Epidermal melanocyte (primary cell): ENCODE measurements around the gene JMJD1C.
"Not testable (repeated sequence)": the region's sequence is repeated elsewhere in the genome, so short reads cannot be mapped to it uniquely, and the experiment has no call there.

Source experiments
- DNase-seq: peaks from one replicate; pipeline ENCODE4 v3.0.0; 2011; ENCODE audit warnings: low spot score; ENCODE audit not compliant: insufficient read length

The JMJD1C gene

DNA sequence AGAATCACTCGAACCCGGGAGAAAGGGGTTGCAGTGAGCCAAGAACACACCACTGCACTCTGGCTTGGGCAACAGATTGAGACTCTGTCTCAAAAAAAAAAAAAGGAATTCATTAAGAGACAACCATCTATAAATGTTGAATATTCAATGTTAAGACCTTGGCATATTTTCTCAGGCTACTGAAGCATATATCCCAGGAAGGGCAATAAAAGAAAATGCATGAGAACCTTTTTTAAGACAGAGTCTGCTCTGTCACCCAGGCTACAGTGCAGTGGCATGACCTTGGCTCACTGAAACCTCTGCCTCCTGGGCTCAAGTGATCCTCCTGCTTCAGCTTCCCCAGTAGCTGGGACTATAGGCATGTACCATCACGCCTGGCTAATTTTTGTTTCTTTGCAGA lies 165.0 kb downstream of the JMJD1C start:
- DNase-seq = no peak

DNA sequence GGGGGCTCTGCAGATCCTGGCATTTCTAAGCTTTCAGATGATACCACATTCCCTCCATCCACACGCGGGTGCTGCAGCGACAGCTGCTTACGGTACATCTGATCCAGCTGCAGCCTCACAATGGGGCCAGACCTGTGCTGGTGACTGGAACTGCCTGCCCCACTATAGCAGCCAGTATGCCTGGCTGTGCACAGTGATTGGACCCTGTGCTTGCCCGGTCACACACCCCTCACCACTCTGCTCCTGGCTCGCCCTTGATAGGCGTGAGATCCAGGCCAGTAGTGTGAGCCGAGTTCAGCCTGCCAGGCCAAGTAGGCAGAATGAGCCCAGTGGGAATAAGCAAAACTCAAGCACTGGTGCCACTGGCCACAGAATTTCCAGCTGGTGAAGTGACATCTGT lies 167.8 kb downstream of the JMJD1C start:
- no peak for DNase-seq

DNA sequence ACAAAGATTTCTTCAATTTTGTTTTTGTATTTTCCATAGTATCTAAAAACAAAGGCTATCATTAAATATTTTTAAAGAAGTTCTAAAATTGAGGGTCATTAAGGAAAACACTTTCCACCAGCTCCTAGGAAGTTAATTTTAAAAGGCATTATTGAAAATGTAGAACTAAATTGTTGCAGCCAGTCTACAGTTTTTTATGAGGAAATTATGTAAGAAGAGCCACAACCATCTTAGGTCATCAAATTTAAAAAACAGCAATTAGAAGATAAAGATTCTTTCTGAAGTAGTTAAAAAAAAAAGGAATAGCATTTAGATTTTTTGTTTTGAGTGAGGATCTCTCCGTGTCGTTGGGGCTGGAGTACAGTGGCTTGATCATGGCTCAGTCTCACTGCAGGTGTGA lies 171.0 kb downstream of the JMJD1C start:
- DNase-seq = no peak

DNA sequence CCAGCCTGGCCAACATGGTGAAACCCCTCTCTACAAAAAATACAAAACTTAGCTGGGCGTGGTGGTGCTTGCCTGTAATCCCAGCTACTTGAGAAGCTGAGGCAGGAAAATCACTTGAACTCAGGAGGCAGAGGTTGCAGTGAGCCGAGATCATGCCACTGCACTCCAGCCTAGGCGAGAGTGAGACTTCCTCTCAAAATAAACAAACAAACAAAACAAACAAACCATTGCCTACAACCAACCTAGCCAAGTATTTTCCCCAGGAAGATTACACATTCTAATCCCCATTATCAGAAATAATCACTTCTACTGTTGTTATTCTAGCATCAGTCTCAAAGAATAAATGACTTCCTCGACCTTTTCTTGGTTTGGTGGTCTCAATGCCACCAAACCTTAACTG lies 172.9 kb downstream of the JMJD1C start:
- DNase-seq = not testable (repeated sequence)

DNA sequence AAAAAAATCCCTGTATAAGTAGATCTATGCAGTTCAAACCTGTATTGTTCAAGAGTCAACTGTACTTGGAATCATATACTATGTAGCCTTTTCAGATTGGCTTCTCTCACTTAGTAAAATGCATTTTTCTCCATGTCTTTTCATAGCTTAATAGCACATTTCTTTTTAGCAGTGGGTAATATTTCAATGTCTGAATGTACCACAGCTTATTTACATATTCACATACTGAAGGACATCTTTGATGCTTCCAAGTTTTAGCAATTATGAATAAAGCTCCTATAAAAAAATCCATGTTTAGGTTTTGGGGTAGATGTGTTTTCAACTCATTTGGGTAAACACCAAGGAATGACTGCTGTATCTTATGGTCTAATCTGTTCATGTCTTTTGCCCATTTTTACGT lies 177.6 kb downstream of the JMJD1C start:
- no peak for DNase-seq

DNA sequence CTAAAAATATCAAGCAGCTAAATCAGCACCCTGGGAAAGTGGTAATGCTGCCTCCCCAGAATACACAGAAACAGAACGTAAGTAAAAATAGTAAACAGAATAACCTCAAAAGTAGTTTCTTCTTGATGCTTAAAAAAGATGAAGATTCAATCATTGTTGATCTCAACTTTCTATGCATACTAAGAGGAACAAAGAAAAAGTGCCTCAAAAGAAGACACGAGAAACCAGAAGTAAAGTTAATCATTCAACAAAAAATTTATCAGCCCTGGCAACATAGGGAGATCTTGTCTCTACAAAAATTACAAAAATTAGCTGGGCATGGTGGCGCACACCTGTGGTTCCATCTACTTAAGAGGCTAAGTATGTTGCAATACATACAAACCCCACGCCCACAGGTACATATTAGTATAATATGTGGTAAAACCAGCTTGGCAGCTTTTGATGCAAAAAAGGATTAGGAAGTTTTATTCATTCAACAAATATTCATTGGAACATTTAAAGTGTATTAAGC lies 179.0 kb downstream of the JMJD1C start:
- DNase-seq = no peak

DNA sequence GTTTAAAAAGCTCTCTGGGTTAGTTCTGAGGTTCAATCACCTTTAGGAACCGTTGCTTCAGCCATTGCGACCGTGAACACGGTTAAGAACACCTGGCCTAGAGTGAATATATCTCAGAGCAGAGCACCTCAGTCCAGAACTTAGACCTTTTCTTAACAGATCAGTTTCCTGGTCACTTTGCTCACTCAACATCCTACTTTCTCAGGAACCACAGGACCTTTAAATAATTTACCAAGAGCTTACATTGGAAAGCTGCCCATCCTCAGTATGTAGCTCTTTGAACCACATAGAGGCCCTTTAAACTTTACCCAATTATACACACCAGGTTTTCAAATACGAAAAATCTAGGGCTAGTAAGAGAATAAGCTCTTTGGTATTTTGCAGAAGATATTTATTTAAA lies 179.4 kb downstream of the JMJD1C start:
- DNase-seq = no peak

DNA sequence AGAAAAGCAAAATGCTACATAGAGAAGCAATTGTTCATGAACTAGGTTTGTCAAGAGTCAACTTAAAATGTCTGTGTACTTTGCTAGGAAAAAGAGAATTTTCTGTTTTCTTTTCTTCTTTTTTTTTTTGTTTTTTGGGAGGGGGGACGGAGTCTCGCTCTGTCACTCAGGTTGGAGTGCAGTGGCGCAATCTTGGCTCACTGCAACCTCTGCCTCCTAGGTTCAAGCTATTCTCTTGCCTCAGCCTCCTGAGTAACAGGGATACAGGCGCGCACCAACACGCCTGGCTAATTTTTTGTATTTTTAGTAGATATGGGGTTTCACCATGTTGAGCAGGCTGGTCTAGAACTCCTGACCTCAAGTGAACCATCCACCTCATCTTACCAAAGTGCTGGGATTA lies 181.9 kb downstream of the JMJD1C start:
- DNase-seq = not testable (repeated sequence)

DNA sequence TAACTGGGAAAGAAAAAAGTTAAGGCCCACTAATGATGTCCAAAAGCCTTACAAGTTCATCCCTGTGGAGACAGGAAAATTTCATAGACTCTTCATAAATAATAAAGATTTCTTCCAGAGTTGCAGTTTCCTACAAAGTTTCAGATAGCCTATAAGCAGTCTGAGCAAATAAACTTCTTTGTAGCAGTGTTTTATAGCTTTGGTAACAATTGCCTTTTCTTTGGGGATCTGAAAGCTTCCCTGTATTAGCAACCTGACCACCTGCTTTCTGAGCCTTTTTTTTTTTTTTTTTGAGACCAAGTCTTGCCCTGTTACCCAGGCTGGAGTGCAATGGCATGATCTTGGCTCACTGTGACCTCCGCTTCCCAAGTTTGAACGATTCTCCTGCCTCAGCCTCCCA lies 182.7 kb downstream of the JMJD1C start:
- no peak for DNase-seq

DNA sequence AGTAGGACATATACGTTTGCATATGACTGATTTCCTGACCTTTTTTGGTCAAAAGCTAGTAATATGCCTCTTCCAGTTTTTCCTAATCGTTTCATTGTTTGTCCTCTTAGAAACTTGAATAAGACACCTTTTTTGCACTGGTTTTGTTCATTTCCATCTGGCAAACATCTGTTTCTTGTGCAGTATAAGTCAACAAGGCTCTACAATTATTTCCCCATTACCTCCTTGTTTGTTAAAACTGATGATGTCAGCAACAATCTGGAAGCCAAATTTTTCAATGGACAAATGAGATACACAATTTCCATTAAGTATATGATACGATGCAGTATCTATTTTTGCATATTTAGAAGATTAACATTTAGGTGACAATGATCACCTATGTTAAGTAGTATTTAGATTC lies 183.8 kb downstream of the JMJD1C start:
- DNase-seq = no peak

DNA sequence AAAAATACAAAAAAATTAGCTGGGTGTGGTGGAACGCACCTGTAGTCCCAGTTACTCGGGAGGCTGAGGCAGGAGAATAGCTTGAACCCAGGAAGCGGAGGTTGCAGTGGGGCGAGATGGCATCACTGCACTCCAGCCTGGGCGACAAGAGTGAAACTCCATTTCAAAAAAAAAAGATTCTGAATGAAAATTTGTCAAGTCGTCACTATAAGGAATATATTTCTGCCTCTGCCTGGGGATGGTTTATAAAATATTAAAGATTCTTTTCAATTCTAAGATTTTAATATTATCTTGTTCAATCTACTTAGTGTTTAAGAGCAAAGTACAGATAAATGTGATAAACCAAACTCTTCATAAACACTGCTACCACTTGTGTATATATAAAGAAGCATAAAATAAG lies 185.4 kb downstream of the JMJD1C start:
- no peak for DNase-seq

DNA sequence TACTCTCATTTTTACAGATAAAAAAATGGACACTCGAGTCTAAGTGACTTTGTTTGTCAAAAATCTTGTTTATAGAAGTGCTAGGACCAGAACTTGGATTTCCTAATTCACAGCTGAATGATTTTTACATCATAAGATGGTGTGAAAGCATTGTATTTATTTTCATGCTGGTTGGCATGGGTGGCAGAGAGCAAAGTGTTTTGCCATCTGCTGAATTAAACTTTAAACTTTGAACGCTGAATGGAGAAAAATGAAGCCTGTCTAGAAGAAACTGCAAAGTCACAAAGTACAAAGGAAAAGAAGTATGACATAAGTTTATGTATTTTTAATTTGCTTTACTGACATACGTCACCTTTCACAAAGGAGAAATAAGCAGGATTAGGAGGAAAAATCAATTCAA lies 190.7 kb downstream of the JMJD1C start:
- no peak for DNase-seq

DNA sequence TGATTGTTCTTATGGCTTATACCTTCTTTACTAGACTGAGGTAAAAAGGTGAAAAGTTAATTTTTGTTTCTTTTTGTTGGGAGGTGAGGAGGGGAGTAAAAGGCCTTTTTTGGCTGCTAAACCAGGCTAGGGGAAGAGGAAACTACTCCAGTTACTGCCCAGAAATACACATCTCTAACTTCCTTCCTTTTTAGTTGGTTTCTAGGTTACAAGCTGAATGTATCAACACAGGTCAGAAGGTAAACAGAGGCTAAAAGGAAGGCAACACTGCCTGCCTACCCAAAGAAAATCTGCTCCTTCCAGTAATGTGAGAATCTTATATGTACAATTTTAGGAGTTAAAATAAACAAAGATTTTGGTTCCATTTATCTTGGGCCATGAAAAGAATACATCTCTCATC lies 192.2 kb downstream of the JMJD1C start:
- DNase-seq = no peak

DNA sequence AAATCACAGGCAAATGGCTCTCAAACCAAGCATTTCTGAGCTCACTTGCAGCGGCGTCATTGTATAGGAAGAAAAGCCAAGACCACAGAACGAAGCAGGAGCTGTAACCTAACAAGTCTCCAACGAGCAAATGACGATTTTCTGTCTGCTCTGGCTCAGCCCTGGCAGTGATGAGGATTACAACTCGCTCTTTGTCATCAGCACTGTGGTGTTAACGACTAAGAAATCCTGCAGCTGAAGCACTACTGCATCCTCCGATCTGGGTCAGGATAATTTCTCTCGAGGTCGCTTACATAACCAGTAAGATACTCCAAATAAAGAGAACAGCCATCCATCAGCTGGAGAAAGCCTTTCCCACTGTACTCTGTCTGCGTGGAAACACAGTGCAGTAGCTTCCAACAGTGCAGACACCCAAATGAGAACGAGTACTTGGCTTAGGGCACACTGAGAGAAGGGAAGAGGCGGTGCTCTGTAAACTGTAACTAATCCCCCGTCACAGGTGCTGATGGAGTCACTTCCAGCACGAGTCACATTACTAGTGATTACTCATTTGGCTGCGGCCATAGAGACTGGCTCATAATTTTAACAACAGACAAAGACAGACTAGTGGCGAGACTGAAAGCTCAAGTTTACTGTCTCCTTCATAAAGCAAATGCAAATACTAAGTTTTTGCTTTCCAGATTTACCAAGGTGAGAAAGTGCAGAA lies 196.8 kb downstream of the JMJD1C start:
- peak; percentile 44 for DNase-seq

DNA sequence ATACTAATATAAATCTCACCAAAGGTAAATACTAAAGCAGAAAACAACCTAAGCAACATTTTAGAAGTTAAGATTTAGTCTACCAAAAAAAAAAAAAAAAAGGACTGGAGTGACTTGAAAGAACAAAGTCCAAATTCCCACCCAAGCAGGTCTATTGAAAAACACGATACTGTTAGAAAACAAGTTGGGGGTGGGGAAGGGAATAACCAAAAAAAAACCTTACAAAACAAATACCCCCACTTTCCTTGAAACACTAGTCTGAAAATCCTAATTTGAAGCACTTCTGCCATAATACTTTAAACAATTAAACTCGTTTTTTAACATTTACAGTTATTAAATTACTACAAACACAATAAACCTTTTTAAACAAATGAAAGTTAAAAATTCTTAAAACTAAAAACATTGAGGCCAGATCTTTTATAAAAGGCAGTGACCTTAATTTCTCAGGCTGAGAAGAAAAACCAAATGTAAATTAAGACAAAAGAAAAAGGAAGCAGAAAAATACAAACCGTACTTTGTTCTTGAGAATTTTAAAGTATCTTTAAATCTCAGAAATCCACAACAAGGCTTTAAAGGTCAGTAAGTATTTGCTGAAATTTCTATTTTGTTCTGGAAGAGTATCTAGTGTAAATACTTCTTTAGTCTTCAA lies 197.5 kb downstream of the JMJD1C start:
- no peak for DNase-seq

DNA sequence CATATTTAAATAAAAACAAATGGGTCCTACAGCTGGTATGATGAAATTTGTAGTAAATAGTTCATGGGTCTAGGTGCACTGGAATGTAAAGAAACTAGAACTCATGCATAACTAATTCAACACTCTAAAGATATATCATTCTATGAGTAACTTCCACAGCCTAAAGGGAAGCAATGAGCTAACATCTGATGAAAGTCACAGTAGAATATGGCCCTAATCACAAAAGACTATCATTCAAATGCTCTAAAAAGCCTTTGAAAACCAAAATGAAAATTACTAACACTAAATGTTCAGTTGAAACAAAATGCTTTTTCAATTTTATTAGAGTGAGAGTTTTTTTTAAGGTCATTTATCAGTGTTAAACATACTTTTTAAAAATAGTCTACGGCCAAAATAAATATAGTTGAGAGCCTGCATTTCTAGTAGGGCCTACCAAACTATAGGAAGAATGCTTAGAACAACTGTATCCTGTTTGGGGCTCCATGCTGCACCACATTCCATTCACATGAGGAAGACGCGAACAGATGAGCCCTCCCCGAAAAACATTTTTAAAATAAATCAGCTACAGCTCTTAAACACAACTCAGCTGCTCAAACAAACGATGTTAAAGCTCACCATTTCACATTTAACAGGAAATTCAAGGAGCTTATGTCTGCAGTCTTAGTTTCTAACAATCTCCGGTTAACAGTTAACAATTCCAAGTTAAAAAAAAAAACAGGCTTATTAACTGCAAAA lies 198.2 kb downstream of the JMJD1C start:
- no peak for DNase-seq

DNA sequence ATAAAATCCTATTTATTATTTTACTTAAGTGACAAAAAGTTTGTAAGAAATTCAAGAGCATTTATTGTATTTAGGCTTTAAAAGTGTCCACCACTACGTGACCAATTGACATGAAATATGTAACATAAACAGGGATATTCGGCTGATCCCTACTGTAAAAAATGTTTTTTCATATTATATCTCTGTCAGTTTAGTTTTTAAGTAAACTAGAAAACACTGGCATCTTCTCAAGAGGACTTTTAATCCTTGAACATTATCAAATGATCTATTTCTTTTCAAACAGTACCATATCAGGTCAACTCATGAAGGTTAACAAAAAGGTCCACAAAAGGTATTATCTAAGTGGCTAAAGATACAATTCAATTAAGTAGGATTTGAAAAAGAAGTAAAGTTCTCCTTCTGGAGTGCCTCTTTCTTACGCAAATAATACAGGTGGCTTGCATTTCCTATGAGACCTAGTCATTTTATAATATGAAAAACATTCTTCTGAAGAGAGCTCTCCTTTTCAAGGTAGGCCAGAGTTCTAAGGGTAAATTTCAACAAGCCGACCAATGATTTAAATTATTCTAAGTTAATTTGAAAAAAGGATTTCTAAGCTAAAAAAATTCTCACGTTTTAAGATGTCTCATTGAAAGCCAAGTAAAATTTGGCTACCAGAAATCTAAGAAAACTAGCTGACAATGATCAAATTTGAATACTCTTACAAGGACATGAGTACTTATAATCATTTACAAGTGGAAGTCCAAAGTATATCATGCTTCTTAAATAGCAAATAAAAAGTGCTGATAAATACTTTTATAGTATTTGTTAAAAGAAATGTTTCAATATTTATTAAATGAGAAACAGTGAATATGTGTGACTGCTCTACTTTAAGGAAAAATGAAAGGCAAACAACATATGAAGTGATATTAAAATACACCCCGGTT lies 199.1 kb downstream of the JMJD1C start:
- DNase-seq = no peak

DNA sequence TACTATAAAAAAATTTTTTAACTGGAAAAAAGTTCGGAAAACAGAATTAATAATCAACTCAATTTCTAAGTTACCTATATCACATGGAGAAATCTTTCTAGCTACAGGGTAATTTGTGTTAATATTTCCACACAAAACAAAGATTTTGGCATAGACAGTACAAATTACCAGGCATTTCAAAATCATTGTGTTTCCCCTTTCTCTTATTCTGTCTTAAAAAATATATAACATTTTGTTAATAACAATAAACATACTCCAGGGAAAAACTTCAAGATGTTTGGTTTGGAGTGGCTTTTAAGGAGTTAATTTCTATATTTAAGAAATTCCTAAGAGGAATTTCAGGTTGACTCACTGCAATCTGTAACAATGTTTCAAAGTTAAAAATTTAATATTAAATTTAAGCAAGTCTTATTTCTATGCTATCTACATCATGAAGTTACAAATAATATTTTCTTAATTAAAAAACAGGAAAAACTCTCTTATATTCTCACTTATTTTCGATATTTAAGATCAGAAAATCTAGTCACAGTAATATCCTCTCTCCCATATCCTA lies 200.0 kb downstream of the JMJD1C start:
- DNase-seq = no peak

DNA sequence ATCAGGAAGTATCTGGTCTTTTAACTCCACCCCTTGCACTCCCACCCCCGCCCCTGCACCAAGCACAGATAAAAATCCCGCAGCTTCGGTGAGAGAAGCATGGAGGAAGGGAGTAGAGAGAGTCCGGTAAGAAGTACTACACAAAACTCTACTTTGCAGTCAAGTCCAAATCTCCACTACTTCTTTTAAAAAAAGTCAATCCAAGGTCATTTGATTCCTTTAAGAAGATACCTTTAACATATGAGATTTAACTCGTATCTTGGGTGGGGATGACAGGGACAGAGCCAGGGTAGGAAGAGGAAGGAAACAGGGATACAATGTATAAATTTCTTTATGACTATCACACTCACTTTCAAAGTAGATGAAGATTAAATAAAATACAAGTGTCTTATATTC lies 200.6 kb downstream of the JMJD1C start:
- peak; percentile 16 for DNase-seq

DNA sequence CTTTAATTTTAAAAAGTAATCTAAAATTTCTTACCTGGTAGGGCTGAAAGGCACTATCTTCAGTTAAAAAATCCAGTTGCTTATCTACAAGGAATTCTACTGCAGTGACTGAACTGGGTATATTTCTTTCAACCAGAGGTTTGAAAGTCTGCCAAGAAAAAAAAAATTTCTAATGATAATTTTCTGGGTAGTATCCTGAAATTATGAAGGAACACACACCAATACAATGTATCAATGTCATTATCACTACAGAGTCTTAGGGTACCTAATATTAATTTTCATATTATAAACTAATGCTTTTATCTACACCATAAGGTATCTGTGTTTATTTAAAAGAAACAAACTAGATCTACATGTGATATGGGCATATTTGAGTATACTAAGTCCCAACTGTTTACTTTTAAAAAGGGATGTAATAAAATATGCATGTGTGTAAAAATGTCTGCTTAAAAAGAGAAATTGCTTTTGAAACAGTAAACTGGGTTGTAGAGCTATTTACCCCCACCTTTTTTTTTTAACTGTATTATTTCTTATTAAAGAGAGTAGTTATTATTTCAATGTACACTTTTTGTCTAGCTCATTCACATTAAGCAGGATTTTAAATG lies 201.1 kb downstream of the JMJD1C start:
- DNase-seq = no peak
